Measurements from ENCODE around the gene TEX44.
"Not testable (repeated sequence)": the region's sequence is repeated elsewhere in the genome, so short reads cannot be mapped to it uniquely, and the experiment has no call there.

TEX44 gene

DNA sequence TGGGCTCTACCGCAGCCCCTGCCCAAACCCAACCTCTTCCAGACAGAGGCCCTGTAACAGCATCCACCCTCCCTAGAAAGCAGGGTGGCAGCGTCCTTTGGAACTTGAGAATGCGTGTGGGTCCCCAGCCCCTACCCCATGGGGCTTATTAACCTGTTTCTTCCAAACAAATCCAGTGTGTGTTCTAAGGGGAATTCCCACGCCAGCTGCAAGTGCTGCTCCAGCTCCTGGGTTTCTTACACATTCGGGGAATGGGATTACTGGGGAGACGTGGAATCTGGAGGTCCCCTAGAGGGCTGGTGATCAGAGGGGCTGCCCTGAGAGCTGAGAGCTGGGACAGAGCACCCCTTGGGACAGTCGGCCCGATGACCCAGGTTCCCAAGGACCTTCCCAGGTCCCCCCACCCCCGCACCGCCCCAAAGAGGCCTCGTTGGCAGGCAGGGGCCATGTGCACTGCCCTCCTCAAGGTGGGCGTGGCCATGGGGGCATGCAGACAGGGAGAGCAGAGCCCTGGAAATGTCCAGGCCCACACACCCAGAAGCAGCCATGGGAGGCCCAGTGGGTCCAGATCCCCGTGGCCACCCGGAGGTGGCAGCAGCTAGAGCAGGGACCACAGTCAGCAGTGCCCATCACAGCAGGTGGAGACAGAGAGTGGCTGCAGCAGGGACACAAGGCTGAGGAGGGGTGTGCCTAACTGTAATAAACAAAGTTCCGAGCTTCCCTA is 18.8 kb upstream of the TEX44 start:
- Histone ChIP-seq H3K4me2 (ENCODE audit: low read length) (no peak overlapping the region), H4K20me1 (ENCODE audit: insufficient read depth, low read length) (no peaks in the 10 kb centered on the region), H3K9ac (ENCODE audit: low read length) (no peak overlapping the region), H3K9me3 (ENCODE audit: low read length) (no peaks in the 10 kb centered on the region), H3F3A (ENCODE audit: insufficient read depth, low read length) (no peaks in the 10 kb centered on the region), H3K4me3 (ENCODE audit: low read depth, low read length, poor library complexity, severe bottlenecking) (no peak overlapping the region), H3K4me1 (ENCODE audit: insufficient read depth, low read length, severe bottlenecking) (no peaks in the 10 kb centered on the region), H3K36me3 (ENCODE audit: insufficient read depth, low read length) (no peaks in the 10 kb centered on the region), H2AFZ (ENCODE audit: low read length) (no peak overlapping the region), H3K9me2 (ENCODE audit: low read depth, low read length) (no peaks in the 10 kb centered on the region), H3K27ac (ENCODE audit: low read depth, low read length, poor library complexity, severe bottlenecking) (no peak overlapping the region), H3K27me3 (ENCODE audit: insufficient read depth, low read length) (no peaks in the 10 kb centered on the region), H3K79me2 (ENCODE audit: insufficient read depth, low read length) (no peaks in the 10 kb centered on the region)
- TF ChIP-seq, protein P1, sequence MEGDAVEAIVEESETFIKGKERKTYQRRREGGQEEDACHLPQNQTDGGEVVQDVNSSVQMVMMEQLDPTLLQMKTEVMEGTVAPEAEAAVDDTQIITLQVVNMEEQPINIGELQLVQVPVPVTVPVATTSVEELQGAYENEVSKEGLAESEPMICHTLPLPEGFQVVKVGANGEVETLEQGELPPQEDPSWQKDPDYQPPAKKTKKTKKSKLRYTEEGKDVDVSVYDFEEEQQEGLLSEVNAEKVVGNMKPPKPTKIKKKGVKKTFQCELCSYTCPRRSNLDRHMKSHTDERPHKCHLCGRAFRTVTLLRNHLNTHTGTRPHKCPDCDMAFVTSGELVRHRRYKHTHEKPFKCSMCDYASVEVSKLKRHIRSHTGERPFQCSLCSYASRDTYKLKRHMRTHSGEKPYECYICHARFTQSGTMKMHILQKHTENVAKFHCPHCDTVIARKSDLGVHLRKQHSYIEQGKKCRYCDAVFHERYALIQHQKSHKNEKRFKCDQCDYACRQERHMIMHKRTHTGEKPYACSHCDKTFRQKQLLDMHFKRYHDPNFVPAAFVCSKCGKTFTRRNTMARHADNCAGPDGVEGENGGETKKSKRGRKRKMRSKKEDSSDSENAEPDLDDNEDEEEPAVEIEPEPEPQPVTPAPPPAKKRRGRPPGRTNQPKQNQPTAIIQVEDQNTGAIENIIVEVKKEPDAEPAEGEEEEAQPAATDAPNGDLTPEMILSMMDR (IDR thresholded peaks at IDR 0.05; ENCODE audit: low read length), result no peak

DNA sequence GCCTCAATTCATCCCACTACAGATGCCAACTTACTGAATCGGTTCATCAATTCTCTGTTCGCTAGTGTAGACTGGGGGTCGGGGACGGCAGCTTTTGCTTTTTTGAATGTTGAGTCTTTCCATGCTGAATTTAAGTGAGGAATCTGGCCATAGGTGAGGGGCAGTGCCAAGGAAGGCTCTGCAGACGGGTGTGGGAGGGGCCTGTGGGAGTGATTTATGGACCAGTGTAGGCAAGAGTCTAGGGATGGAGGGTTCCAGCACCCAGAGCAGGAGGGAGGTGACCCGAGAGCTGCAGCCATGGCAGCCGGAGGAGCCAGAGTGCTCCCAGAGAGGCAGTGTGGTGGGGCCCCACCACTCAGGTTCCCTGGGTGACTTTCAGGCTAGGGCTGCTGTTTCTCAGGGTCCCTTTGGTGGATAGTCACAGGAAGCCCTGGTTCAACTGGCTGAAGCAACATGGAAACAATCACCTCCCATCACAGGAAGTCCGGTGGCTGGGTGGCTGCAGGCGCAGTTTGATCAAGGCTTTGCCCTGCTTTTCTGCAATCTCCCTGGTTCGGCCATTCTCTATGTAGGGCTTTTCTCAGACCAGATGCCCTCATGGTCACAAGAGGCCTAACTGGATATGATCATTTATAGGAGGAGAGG is 16.9 kb upstream of the TEX44 start:
- Histone ChIP-seq H3F3A (ENCODE audit: insufficient read depth, low read length) (no peaks in the 10 kb centered on the region), H3K4me3 (ENCODE audit: low read depth, low read length, poor library complexity, severe bottlenecking) (no peak overlapping the region), H3K79me2 (ENCODE audit: insufficient read depth, low read length) (no peaks in the 10 kb centered on the region), H2AFZ (ENCODE audit: low read length) (no peak overlapping the region), H3K9me2 (ENCODE audit: low read depth, low read length) (no peaks in the 10 kb centered on the region), H3K9me3 (ENCODE audit: low read length) (no peaks in the 10 kb centered on the region), H3K4me2 (ENCODE audit: low read length) (no peak overlapping the region), H3K4me1 (ENCODE audit: insufficient read depth, low read length, severe bottlenecking) (no peaks in the 10 kb centered on the region), H3K9ac (ENCODE audit: low read length) (no peak overlapping the region), H3K27me3 (ENCODE audit: insufficient read depth, low read length) (no peaks in the 10 kb centered on the region), H3K27ac (ENCODE audit: low read depth, low read length, poor library complexity, severe bottlenecking) (no peak overlapping the region), H3K36me3 (ENCODE audit: insufficient read depth, low read length) (no peaks in the 10 kb centered on the region), H4K20me1 (ENCODE audit: insufficient read depth, low read length) (no peaks in the 10 kb centered on the region)
- TF ChIP-seq, protein P1 (IDR thresholded peaks at IDR 0.05; ENCODE audit: low read length), result no peak

DNA sequence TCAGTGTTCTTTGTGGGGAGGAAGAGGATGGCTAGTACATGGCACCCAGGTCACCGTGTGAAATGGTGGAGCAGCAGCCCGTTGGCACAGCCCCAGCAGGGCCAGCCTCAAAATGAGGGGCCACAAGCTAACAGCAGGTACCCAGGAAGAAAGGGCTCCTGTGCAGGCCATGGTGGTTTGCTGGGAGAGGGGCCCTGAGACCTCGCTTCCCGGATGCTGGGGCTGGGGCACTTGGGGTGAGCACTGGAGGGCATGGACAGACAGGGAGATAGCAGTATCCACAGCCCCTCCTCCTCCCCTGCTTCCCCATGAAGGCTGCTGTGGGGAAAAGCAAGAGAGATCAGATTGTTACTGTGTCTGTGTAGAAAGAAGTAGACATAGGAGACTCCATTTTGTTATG is 16.2 kb upstream of the TEX44 start:
- H3K4me1 ChIP-seq (ENCODE audit: insufficient read depth, low read length, severe bottlenecking), result no peaks in the 10 kb centered on the region
- H3K9ac ChIP-seq (ENCODE audit: low read length), result no peak overlapping the region

DNA sequence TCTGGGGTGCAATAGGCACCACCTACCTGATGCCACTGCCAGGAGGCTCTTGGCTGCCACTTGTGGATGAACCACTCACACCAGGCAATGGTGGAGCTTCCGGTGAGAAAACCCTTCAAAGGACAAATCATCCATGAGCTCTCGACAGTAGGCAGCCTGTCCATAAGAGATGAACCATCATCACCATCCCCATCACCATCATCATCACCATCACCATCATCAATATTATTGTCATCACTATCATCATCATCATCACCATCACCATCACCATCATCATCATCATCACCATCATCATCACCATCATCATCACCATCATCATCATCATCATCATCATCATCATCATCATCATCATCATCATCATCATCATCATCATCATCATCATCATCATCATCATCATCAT is 14.0 kb upstream of the TEX44 start:
- H3K36me3 ChIP-seq (ENCODE audit: insufficient read depth, low read length); H3K79me2 ChIP-seq (ENCODE audit: insufficient read depth, low read length); H3K4me3 ChIP-seq (ENCODE audit: low read depth, low read length, poor library complexity, severe bottlenecking); H3K27me3 ChIP-seq (ENCODE audit: insufficient read depth, low read length); H3K9me3 ChIP-seq (ENCODE audit: low read length); H3K9ac ChIP-seq (ENCODE audit: low read length); H3K4me2 ChIP-seq (ENCODE audit: low read length); H3F3A ChIP-seq (ENCODE audit: insufficient read depth, low read length); H3K27ac ChIP-seq (ENCODE audit: low read depth, low read length, poor library complexity, severe bottlenecking); H2AFZ ChIP-seq (ENCODE audit: low read length); H3K4me1 ChIP-seq (ENCODE audit: insufficient read depth, low read length, severe bottlenecking); H3K9me2 ChIP-seq (ENCODE audit: low read depth, low read length); H4K20me1 ChIP-seq (ENCODE audit: insufficient read depth, low read length): not testable (repeated sequence)

More for the DNA sequence above, 16.2 kb upstream of the TEX44 start:
- H3K27ac ChIP-seq (ENCODE audit: low read depth, low read length, poor library complexity, severe bottlenecking), result no peak overlapping the region
- no peaks in the 10 kb centered on the region for H3F3A ChIP-seq (ENCODE audit: insufficient read depth, low read length)
- TF ChIP-seq, protein P1 (IDR thresholded peaks at IDR 0.05; ENCODE audit: low read length), result no peak
- no peak for TF ChIP-seq EZH2 (IDR thresholded peaks at IDR 0.05; ENCODE audit: borderline replicate concordance, low read length)
- no peaks in the 10 kb centered on the region for H3K9me3 ChIP-seq (ENCODE audit: low read length)
- H3K9me2 ChIP-seq (ENCODE audit: low read depth, low read length), result no peaks in the 10 kb centered on the region
- no peaks in the 10 kb centered on the region for H3K79me2 ChIP-seq (ENCODE audit: insufficient read depth, low read length)
- no peak overlapping the region for H3K4me3 ChIP-seq (ENCODE audit: low read depth, low read length, poor library complexity, severe bottlenecking)
- no peak overlapping the region for H2AFZ ChIP-seq (ENCODE audit: low read length)
- no peaks in the 10 kb centered on the region for H4K20me1 ChIP-seq (ENCODE audit: insufficient read depth, low read length)
- no peak overlapping the region for H3K4me2 ChIP-seq (ENCODE audit: low read length)
- H3K36me3 ChIP-seq (ENCODE audit: insufficient read depth, low read length), result no peaks in the 10 kb centered on the region
- no peaks in the 10 kb centered on the region for H3K27me3 ChIP-seq (ENCODE audit: insufficient read depth, low read length)
